Measurements from ENCODE around the gene PCSK5. TPM values are rescaled to one million over a fixed set of nuclear protein-coding genes. Genes with fewer than 3 reads are reported as not detected.
A peak's percentile ranks its signal among the peaks of the same experiment; 100 is the strongest.

PCSK5 gene
- total RNA-seq, 1 experiment from 2014 or later, result 2.1 TPM

- DNase-seq (ENCODE audit: low read depth), result peak; percentile 3
These were observed 226.4 kb downstream of the PCSK5 start for GRCh38 chr9:76116913-76117312.

- DNase-seq (ENCODE audit: low read depth), result no peak
These were observed 237.2 kb downstream of the PCSK5 start for GRCh38 chr9:76127637-76128036.

- no peak for DNase-seq (ENCODE audit: low read depth)
These were observed 245.4 kb downstream of the PCSK5 start for GRCh38 chr9:76135902-76136301.

DNA sequence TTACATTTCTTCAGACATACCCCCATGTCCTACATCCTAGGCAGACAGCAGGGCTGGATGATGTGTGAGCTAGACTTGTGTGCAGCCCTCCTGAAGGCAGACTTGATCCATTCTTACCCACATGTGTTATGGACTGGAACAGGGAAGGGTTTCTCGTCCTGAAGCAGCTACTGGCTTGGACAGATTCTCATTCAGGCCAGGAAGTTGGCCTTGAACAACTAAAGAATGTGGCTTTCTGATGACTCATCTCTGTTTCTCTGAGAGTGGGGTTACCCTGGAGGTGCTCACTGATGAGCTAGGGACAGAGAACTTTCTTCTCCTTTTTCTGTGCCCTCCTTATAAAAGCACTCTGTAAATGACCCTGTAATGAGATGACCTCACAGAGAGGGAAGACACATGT is 246.5 kb downstream of the PCSK5 start:
- peak; percentile 74 for DNase-seq (ENCODE audit: low read depth)

GRCh38 chr9:76137931-76138330 is 247.5 kb downstream of the PCSK5 start:
- no peak for DNase-seq (ENCODE audit: low read depth)

DNA sequence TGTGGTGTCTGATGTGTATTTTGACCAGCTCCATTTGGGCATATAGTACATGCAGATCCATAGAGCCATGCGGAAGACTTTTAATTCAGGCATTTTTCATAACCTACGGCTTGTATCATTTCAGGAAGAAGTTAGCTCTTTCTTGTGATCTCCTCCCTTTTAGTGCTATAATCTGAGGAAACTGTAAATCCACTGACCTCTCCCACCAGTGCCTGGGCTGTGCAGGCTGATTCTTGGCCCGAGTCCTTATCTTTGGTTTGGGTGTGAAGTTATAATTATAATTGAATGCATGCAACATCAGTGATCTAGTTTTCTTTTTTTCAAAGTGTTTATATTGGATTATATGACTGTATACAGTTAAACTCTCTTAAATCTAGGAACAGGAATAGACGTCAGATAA is 247.9 kb downstream of the PCSK5 start:
- no peak for DNase-seq (ENCODE audit: low read depth)

DNA sequence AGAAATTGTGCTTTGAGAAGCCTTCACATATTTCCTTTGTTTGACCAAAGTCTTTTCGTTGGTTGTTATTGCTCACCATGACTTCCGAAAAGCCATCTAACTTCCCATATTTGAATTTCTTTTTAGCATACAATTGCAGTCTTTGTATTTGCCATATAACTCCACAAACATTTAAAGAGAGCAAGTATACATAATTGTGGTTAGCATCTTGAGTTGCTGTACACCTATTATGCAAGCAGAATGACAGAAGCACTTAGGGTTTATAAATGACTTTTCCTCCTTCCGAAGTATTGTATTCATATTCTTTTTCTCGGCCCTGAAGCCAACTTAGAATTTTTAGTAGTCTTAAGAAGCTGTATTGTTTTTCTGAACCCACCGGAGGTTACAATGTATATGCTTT is 253.4 kb downstream of the PCSK5 start:
- DNase-seq (ENCODE audit: low read depth), result no peak

DNA sequence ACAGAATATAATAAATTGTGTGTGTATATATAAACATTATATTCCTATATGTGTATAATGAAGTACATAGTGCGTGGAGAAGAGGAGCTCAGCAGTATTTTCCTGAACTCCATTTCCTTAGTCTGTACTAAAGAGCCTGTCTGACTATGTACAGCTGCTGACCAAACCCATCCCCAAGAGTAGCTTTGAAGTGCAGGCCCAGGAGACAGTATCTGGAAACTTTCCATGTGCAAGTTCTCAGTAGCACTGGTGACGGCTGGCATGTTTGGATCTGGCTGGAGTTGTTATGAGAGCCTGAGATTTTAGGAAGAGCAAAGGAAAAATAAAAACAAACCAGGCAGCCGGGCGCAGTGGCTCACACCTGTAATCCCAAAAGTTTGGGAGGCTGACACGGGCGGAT is 259.5 kb downstream of the PCSK5 start:
- DNase-seq (ENCODE audit: low read depth), result no peak

- DNase-seq (ENCODE audit: low read depth), result no peak
These were observed 260.8 kb downstream of the PCSK5 start for GRCh38 chr9:76151267-76151666.

- DNase-seq (ENCODE audit: low read depth), result no peak
These were observed 262.9 kb downstream of the PCSK5 start for GRCh38 chr9:76153339-76153738.

GRCh38 chr9:76153902-76154629 is 263.6 kb downstream of the PCSK5 start:
- no peak for DNase-seq (ENCODE audit: low read depth)

DNA sequence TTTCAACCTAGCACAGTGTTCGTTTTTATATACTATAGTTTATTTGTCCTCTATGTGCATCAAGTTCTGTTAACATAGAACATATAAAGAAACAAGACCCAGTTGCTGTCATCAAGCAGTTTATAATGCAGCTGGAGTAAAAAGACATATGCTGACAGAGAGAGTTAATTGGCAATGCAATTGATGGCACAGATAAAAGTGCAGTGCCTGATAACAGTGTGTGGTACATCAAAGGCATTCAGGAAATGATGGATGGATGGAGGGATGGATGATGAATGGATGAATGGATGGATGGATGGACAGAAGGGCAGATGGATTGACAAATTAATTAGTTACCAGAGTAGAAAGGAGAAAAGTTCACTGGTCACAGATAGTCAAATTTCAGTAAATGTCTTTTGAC is 264.9 kb downstream of the PCSK5 start:
- DNase-seq (ENCODE audit: low read depth), result no peak

- no peak for DNase-seq (ENCODE audit: low read depth)
These were observed 268.2 kb downstream of the PCSK5 start for GRCh38 chr9:76158713-76159112.

- DNase-seq (ENCODE audit: low read depth), result no peak
These were observed 268.9 kb downstream of the PCSK5 start for GRCh38 chr9:76159293-76159926.

- no peak for DNase-seq (ENCODE audit: low read depth)
These were observed 270.6 kb downstream of the PCSK5 start for GRCh38 chr9:76161106-76161505.

DNA sequence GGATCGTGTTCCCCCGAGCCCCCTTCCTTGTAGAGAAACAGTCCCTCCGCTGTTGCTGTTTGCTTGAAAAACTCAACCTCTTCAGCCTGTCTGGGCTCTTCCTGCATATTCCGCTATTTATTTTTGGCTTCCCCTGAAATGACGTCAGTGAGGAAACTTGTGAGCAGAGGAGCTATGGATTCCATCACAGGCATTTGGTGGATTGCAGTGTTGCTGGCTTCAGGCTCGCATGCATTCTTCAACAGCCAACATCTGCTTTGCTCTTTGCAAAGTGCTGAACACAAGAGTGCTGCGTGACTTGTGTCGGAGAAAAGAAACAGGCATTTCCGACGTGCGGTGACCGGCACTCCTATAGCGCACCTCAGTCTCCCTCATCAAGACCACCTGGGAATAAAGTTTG is 271.1 kb downstream of the PCSK5 start:
- no peak for DNase-seq (ENCODE audit: low read depth)

DNA sequence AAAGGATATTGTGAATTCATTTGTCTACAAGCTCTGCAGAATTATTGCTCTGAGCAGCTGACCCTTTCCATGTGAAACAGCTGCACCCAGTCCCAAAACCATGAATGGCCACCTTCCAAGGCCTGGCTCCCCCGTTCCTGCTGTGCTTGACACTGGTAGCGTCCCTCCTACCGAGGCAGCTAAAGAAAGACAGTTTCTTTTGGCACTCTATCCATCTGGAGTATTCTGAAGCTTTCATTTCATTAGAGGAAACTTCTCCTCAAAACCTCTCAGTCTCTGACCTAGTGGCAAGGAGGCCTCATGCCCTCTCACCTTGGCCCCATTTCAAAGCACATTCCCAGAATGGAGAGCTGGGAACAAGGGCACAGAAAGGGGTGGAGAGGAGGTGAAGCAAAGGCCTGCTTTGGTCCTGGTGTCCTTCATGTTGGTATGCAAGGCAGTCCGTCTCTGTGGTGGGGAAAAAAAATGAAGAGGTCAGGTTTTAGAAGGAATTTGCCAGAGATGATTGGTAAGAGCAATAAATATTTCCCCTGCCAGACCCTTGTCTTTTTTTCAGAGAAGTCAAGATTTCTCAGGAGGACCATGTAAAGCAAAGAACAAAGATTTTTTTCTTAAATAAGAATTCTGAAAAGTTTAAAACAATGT is 271.7 kb downstream of the PCSK5 start:
- no peak for DNase-seq (ENCODE audit: low read depth)

- DNase-seq (ENCODE audit: low read depth), result no peak
These were observed 272.5 kb downstream of the PCSK5 start for GRCh38 chr9:76162751-76163500.

GRCh38 chr9:76166526-76166925 is 276.1 kb downstream of the PCSK5 start:
- DNase-seq (ENCODE audit: low read depth), result no peak

DNA sequence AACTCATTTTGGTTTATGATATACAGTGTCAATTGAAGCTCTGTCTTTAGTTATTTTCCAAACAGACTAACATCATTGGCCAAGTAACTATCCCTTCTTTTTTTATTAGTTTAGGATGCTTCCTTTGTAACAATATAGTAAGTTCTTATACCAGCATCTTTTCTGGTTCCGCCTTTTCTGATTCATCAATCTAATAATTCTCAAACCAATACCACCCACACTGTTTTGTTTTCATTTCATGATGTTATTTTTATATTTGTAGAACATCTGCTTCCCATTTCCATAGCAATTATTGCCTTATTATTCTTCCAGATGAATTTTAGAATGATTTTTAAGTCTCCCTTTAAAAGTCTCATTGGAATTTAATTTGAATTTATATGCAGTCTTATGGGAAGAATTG is 285.7 kb downstream of the PCSK5 start:
- no peak for DNase-seq (ENCODE audit: low read depth)

DNA sequence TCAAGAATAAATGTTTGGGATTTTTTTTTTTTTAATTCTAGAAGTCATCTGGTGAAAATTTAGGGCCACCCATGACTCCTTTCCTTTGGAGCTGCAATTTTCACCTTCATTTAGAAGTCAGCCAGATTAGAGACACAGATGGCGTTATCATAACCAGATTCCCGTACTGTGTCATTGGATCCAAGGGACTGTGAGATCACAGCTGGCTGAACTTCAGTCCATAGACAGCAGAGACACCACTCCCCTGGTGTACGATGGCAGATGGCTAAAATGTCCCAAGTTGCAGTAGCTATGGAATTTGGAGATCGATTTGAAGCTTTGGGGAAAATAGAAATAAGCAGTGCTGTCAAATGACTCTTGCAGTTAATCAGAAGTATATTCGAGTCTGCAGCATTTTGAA is 287.5 kb downstream of the PCSK5 start:
- DNase-seq (ENCODE audit: low read depth), result no peak

DNA sequence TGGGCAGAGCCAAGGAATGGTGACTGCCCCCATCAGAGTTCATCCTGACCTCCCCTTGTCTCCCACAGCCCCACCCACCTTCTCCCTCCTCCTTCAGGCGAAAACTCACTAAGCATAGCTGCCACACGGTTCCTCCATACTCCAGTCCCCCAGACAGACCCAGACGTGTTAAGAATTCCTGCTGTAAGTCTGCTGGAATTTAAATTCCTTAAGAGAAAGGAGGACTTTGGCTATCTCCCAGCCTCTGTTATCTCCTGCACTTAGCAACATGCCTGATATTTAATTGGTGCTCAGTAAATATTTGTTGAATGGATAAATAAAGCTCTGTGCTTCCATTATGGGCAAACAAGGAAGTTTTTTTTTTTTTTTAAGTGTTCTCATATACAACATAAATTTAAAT is 290.1 kb downstream of the PCSK5 start:
- DNase-seq (ENCODE audit: low read depth), result peak; percentile 40
